K562 (cell line): ENCODE data around the gene CCDC106. TPM values are rescaled to one million over a fixed set of nuclear protein-coding genes. Genes with fewer than 3 reads are reported as not detected.

Experiments
- CTBP1 ChIP-seq: fragments of 450-650 bp; IDR thresholded peaks from 2 replicates; pipeline ENCODE4 v1.6.1; 2016; ENCODE audit warnings: borderline replicate concordance
- EP400 ChIP-seq: fragments of 450-650 bp; IDR thresholded peaks from 2 replicates; pipeline ENCODE4 v1.6.1; 2017; ENCODE audit warnings: antibody characterized with exemption, mild to moderate bottlenecking, moderate library complexity
- GATAD2A ChIP-seq: fragments of 450-650 bp; IDR thresholded peaks from 2 replicates; pipeline ENCODE4 v1.6.1; 2017
- HDAC1 ChIP-seq, 2 experiments: fragments of 450-650 bp; IDR thresholded peaks; 2 replicates each; pipeline ENCODE4 v1.6.1; 2016 to 2017; ENCODE audit warnings: inconsistent platforms in 1 of 2, mild to moderate bottlenecking in 1 of 2, moderate library complexity in 1 of 2
- HDAC3 ChIP-seq: fragments of 450-650 bp; IDR thresholded peaks from 2 replicates; pipeline ENCODE4 v1.6.1; 2018; ENCODE audit warnings: borderline replicate concordance, mild to moderate bottlenecking, moderate library complexity; ENCODE audit not compliant: partially characterized antibody
- KLF16 ChIP-seq: IDR thresholded peaks from 2 replicates; pipeline ENCODE4 v1.6.1; 2016; ENCODE audit warnings: antibody characterized with exemption
- LEF1 ChIP-seq: fragments of 450-650 bp; IDR thresholded peaks from 2 replicates; pipeline ENCODE4 v1.6.1; 2016; ENCODE audit warnings: mild to moderate bottlenecking
- NCOA4 ChIP-seq: fragments of 450-650 bp; IDR thresholded peaks from 2 replicates; pipeline ENCODE4 v1.6.1; 2018; ENCODE audit warnings: mild to moderate bottlenecking; ENCODE audit not compliant: partially characterized antibody
- NFXL1 ChIP-seq: fragments of 450-650 bp; formaldehyde crosslinking; IDR thresholded peaks from 2 replicates; pipeline ENCODE4 v1.4.0; 2021; ENCODE audit warnings: mild to moderate bottlenecking
- NR4A1 ChIP-seq, 2 experiments: fragments of 250-450 bp in 1 of 2; fragments of 450-650 bp in 1 of 2; sonication (Bioruptor Pico) in 1 of 2; IDR thresholded peaks; 2 replicates each; pipeline versions ENCODE4 v1.4.0 to v1.6.1; 2016 to 2020; ENCODE audit warnings: mild to moderate bottlenecking in 2 of 2, missing compliant biosample characterization in 1 of 2, missing genetic modification characterization in 1 of 2, moderate library complexity in 1 of 2
- NRF1 ChIP-seq, 2 experiments: fragments of 450-650 bp; IDR thresholded peaks in 1 of 2; conservative IDR thresholded peaks in 1 of 2; 2 replicates each; pipeline ENCODE4 v1.6.1; 2014; ENCODE audit warnings: mild to moderate bottlenecking in 2 of 2
- SMARCA4 ChIP-seq: fragments of 450-650 bp; IDR thresholded peaks from 2 replicates; pipeline ENCODE4 v1.6.1; 2016
- TEAD4 ChIP-seq, 2 experiments: sonication (generic) in 1 of 2; formaldehyde crosslinking in 1 of 2; IDR thresholded peaks; 2 replicates each; pipeline versions ENCODE4 v1.6.1 to v1.8.0; 2012 to 2022; ENCODE audit warnings: borderline replicate concordance in 1 of 2, inconsistent platforms in 1 of 2, low read length in 1 of 2, mild to moderate bottlenecking in 1 of 2, missing genetic modification reagents in 1 of 2
- TSC22D4 ChIP-seq: fragments of 450-650 bp; IDR thresholded peaks from 2 replicates; pipeline ENCODE4 v1.6.1; 2016; ENCODE audit warnings: missing genetic modification characterization, missing biosample characterization, control low read depth
- XRCC3 ChIP-seq: fragments of 450-650 bp; IDR thresholded peaks from 2 replicates; pipeline ENCODE4 v1.6.1; 2017; ENCODE audit warnings: mild to moderate bottlenecking, moderate library complexity
- polyA plus RNA-seq, 8 experiments: library from polyadenylated mRNA; depleted of rRNA in 4 of 8; stranded (reverse) in 5 of 8; unstranded in 3 of 8; fragments of >200 nt; fragmentation: Nextera tagmentation in 2 of 8; fragmentation: Illumina TruSeq in 1 of 8; extraction: Ambion mirVana in 2 of 8; extraction: Trizol in 1 of 8; gene quantifications; 2 replicates each; pipeline versions ENCODE4 v1.2.1 to v1.2.3, GENCODE V29; 2011 to 2014; ENCODE audit warnings: inconsistent platforms in 1 of 8, missing spikeins in 1 of 8
- total RNA-seq, 7 experiments: library from RNA; depleted of rRNA in 6 of 7; stranded (reverse); fragments of >200 nt in 6 of 7; fragmentation: Illumina TruSeq in 2 of 7; extraction: Trizol in 2 of 7; gene quantifications; 2 replicates each; pipeline versions ENCODE4 v1.2.1 to v1.2.3, GENCODE V29; 2011 to 2021; ENCODE audit warnings: low replicate concordance in 1 of 7
- TF ChIP-seq, protein P1 (sequence below), 2 experiments: fragments of 450-650 bp; formaldehyde crosslinking in 1 of 2; IDR thresholded peaks; 2 replicates each; pipeline versions ENCODE4 v1.4.0 to v1.6.1; 2014 to 2020; ENCODE audit warnings: mild to moderate bottlenecking in 2 of 2, borderline replicate concordance in 1 of 2, low read depth in 1 of 2
- TF ChIP-seq, protein P2 (sequence below): sonication (generic); formaldehyde crosslinking; IDR thresholded peaks from 2 replicates; pipeline ENCODE4 v1.8.0; 2022; ENCODE audit warnings: mild to moderate bottlenecking, missing genetic modification reagents, borderline replicate concordance

CCDC106 gene
- total and polyA plus RNA-seq, 9 of the 15 experiments (the other 6 are each of a cell fraction or from before 2014, with no cell fraction given): 0.10 to 27.5 (median 15.0) TPM; not detected in 1

DNA sequence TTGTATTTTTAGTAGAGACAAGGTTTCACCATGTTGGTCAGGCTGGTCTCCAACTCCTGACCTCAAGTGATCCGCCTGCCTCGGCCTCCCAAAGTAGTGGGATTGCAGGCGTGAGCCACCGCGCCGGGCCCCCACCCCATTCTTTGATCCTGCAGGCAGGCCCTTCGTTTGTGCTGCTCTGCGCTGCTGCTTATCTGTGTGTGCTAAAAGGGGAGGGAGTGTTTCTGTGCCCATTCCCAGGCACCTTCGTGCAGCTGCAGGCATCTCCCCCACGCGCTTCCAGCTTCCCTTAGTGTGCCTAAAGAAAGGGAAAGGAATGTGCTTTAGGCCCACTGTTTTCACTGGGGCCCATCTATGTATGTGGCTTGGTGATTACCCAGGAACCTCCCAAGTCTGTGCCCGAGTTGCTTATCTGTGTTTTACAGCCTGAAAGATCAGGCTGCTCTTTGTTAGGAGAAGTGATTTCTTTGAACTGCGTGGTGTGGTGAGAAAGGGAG lies 54.2 kb downstream of the CCDC106 start (continued):
- TF ChIP-seq, protein P1, sequence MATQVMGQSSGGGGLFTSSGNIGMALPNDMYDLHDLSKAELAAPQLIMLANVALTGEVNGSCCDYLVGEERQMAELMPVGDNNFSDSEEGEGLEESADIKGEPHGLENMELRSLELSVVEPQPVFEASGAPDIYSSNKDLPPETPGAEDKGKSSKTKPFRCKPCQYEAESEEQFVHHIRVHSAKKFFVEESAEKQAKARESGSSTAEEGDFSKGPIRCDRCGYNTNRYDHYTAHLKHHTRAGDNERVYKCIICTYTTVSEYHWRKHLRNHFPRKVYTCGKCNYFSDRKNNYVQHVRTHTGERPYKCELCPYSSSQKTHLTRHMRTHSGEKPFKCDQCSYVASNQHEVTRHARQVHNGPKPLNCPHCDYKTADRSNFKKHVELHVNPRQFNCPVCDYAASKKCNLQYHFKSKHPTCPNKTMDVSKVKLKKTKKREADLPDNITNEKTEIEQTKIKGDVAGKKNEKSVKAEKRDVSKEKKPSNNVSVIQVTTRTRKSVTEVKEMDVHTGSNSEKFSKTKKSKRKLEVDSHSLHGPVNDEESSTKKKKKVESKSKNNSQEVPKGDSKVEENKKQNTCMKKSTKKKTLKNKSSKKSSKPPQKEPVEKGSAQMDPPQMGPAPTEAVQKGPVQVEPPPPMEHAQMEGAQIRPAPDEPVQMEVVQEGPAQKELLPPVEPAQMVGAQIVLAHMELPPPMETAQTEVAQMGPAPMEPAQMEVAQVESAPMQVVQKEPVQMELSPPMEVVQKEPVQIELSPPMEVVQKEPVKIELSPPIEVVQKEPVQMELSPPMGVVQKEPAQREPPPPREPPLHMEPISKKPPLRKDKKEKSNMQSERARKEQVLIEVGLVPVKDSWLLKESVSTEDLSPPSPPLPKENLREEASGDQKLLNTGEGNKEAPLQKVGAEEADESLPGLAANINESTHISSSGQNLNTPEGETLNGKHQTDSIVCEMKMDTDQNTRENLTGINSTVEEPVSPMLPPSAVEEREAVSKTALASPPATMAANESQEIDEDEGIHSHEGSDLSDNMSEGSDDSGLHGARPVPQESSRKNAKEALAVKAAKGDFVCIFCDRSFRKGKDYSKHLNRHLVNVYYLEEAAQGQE (IDR thresholded peaks at IDR 0.05; ENCODE audit: borderline replicate concordance): peak; percentile 6; the same call in 1 of the 2 replicates
- TF ChIP-seq, protein P1 (CRISPR knock-in tag; IDR thresholded peaks at IDR 0.05; ENCODE audit: low read depth): no peak
- TF ChIP-seq HDAC3: peak; percentile 73
- TF ChIP-seq HDAC1 (IDR thresholded peaks at IDR 0.05): peak; percentile 88 to 99
- TF ChIP-seq, protein P2, sequence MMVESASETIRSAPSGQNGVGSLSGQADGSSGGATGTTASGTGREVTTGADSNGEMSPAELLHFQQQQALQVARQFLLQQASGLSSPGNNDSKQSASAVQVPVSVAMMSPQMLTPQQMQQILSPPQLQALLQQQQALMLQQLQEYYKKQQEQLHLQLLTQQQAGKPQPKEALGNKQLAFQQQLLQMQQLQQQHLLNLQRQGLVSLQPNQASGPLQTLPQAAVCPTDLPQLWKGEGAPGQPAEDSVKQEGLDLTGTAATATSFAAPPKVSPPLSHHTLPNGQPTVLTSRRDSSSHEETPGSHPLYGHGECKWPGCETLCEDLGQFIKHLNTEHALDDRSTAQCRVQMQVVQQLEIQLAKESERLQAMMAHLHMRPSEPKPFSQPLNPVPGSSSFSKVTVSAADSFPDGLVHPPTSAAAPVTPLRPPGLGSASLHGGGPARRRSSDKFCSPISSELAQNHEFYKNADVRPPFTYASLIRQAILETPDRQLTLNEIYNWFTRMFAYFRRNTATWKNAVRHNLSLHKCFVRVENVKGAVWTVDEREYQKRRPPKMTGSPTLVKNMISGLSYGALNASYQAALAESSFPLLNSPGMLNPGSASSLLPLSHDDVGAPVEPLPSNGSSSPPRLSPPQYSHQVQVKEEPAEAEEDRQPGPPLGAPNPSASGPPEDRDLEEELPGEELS (CRISPR knock-in tag): no peak
- peak; percentile 93; the same call in 1 of the 2 replicates for TF ChIP-seq CTBP1
- no peak for TF ChIP-seq XRCC3
- TF ChIP-seq GATAD2A: peak; percentile 62; the same call in 1 of the 2 replicates
- TF ChIP-seq LEF1: peak; percentile 81
- no peak for TF ChIP-seq NCOA4
- TF ChIP-seq KLF16: peak; percentile 92
- no peak for TF ChIP-seq NR4A1 (CRISPR knock-in tag; IDR thresholded peaks at IDR 0.05)
- peak; percentile 68; the same call in 1 of the 2 replicates for TF ChIP-seq NR4A1 (tag; IDR thresholded peaks at IDR 0.05)
- peak in 1 of 2 experiments; percentile 39 for TF ChIP-seq NRF1 (conservative IDR thresholded peaks at IDR 0.05 in 1 of 2, IDR thresholded peaks at IDR 0.05 in 1 of 2)
- 0 out of 2 replicates have a peak, but pooled peaks have one; percentile 16 for TF ChIP-seq EP400
- TF ChIP-seq TEAD4 (IDR thresholded peaks at IDR 0.05; ENCODE audit: low read length): peak; percentile 95
- TF ChIP-seq TEAD4 (CRISPR knock-in tag; IDR thresholded peaks at IDR 0.05; ENCODE audit: borderline replicate concordance): no peak
- TF ChIP-seq NFXL1 (CRISPR knock-in tag): no peak
- TF ChIP-seq TSC22D4: no peak
- peak; percentile 94 for TF ChIP-seq SMARCA4
